GM18508 (cell line): ENCODE results near the gene CAPN14.

Source experiments
- ATAC-seq: cut with Tn5 transposase; IDR thresholded peaks from one replicate; pipeline ENCODE4 v1.9.1; 2021; ENCODE audit warnings: moderate number of reproducible peaks; ENCODE audit not compliant: insufficient read depth, unreplicated experiment

Gene CAPN14

DNA sequence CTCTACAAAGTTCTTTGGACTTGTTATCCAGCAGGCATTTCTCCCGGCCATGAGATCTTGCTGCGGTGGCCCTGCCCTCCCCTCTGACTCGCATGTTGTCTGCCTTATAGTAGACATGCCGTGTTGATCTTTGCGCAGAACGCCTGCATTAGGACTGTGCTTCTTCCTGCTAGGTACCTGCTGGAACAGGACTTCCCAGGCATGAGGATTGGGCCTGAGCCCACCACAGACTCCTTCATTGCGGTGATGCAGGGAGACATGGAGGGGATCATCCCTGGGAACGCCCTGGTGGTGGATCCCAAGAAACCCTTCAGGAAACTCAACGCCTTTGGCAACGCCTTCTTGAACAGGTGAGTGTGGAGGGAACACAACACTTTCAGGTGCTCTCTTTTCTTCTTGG lies 26.8 kb upstream of the CAPN14 start:
- ATAC-seq: no peak

DNA sequence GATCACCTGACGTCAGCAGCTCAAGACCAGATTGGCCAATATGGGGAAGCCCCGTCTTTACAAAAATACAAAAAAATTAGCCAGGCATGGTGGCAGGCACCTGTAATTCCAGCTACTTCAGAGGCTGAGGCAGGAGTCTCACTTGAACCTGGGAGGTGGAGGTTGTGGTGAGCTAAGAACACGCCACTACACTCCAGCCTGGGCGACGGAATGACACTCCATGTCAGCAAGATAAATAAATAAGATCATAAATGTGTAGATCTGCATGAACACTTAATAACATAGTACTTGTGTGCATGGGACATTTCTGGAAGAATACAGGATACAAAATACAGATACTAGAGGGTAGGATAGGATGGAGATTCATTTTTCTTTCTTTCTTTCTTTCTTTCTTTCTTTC lies 25.7 kb upstream of the CAPN14 start:
- no peak for ATAC-seq

DNA sequence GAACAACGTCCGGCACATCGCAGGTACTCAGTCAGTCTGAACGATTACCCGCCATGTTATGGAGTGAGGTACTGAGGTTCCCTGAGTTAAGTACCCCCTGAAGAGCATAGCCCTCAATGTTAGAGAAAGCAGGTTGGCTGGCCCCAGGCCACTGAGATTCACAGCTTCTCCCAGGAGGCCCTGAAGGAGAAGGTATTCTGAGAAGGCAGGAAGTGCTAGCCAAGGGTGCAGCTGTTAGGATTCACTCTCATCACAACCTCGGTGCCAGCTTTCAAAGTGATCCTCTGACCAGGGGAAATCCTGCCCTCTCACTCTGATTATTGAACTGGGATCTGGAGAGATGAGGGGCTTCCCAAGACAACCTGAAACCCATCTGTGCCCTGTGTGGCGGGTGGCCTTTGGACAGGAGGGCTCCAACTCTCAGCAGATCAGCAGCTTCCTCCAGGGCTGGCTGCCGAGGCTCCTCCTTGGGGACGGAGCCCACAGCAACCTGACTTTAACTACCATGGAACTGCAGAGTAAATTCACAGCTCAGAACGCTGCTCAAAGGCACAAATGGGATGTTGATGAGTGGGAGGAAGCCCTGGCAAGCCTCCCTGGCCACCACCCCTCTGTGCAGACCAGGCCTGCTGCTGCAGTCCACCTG lies 24.4 kb upstream of the CAPN14 start:
- ATAC-seq: no peak

DNA sequence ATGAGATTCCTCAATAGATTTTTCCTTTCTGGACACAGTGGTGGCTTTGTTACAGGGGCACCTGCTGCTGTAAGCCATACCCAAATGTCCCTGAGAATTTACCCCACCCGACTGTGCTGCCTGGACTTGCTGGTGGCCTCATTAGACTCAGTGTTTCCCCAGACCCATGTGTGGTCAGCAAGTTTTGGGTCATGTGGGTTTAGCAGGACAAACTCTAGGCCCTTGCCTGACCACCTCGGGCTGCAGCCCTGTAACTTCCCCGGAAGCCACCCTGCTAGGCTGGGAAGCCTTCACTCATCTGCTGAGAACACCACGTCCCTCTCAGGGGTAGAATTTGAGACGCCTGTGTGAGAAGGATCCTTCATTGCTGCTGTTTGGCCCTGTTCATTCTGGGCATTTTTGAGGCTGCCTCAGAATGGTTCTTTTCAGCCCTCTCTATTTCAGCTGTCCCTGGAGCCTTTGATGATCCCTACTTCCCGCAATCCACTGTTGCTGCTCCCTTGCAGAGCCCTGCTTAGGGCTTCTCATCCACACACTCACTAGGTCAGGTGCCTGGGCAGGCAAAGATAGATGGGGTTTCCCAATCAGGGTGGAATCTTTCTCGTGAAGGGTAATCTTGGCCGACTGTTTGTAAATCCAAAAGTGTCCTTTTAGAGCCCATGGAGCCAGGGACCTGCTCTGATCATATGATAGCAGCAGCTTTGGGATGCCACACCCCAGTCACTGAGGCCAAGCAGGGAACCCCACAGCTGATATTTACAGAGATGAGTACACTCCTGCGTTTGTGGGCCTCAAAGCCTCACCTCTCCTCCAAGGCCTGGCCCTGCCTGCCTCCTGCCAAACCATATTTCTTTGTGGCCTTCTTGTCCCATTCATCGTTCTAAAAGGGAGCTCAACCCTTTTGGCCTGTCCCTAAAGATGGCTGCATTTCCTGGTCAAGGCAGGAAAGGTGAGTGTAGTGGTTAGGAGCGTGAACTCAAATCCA lies 23.4 kb upstream of the CAPN14 start:
- ATAC-seq: no peak

DNA sequence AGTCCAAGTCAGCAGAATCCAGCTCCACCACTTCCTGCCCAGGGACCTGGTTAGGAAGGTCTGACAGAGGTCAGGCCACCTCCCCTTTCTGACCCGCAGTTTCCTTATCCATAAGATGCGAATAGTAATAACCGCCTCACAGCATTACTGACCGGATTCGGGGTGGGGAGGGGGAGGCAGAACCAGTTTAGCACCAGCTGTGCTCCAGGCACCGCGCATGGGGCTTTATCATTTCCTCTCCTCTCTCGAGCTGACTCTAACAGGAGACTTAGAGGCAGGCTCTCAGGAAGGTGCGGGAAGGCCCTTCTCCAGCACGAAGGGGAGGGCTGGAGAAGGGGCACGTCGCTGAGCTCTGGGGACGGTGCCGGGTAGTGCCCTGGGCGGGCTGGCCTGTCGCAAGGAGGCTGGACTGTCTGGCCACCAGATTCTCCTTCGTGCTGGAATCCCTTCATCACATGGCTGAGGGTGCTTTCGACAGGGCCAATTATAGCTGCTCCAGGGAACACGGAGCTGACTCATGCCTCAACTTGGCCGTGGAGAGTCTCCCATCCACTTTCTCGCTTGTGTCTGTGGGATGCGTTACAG lies 22.4 kb upstream of the CAPN14 start:
- no peak for ATAC-seq

DNA sequence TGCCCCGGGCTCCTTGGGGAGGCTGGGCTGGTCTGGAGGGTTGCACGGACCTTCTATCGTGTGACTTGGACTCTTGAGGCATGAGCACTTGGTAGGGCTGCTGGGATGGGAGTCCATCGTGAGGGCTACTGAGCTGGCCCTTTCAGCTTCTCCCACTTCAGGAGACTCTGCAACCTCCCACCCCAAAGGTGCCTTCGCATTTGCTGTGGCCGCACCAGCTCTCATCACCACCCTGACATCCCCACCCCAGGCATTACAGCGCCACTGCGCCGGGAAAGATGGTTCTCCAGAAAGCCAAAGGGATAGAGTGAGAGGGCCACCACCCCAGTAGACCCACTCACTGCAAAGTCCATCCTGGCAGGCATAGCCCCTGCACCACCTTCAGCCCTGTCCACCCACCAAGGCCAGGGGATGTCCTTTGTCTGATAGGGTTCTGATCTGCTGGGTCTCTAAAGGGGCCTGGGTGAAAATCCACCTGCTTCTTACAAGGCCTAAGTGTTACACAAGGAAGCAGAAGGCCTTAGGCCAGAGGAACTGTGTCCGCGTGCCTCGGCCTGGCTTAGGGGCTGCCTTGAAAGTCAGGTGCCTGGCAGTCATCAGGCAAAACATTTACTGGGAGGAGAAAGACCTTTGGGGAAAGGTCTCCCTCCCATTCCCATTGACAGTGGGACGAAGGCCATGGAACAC lies 21.7 kb upstream of the CAPN14 start:
- ATAC-seq: no peak

DNA sequence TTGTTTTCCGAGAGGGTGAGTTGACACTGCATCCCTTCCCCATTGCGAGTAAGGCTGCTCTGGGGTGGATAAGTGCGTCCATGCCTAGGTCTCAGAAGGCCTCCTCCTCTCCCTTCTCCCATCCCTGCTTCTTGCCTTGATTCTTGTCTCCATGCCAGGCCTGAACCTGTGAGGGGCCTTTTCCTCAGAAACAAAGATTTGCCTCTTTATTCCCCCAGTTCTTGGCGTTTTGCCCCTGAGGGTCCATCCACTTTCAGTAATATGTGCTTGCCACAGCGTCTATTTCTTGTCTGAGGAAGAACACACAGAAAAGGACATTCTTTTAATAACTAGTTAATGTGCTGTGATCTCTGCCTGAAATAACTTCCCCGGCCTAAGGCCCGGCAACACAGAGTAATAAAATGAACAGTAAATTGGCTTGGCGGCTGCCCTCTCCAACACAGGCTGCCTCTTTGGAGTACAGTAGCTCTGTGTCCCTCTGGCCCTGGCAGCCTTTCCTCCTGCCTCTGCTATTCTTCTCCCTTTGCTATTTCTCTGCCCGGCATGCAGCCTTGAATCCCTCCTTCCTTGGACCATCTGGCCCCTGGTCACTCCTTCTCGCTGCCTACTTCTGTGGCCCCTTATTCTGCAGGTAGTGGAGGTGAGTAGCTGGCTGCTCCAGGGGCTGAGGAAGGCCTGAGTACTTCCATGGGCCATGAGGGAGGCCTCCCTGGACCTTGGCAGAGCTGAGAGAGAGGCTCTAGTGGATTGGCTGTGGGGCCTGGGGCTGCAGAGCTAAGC lies 21.0 kb upstream of the CAPN14 start:
- ATAC-seq: no peak

DNA sequence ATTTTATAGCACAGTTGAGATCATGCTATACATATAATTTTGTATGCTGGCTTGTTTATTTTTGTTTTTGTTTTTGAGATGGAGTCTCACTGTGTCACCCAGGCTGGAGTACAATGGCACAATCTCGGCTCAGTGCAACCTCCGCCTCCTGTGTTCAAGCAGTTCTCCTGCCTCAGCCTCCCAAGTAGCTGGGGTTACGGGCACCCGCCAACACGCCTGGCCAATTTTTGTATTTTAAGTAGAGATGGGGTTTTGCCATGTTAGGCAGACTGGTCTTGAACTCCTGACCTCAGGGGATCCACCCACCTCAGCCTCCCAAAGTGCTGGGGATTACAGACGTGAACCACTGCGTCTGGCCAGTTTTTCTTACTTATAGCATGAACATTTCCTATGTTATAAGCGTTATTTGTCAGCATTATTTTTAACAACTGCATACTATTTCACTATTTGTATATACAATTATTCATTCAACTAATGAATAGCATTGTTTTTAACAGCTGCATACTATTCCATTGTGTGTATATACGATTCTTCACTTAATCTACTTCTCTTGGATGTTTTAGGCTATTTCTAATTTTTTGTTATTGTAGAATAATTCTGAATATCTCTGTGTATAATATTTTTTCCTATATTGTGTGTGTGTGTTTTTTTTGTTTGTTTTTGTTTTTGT lies 20.2 kb upstream of the CAPN14 start:
- ATAC-seq: no peak

DNA sequence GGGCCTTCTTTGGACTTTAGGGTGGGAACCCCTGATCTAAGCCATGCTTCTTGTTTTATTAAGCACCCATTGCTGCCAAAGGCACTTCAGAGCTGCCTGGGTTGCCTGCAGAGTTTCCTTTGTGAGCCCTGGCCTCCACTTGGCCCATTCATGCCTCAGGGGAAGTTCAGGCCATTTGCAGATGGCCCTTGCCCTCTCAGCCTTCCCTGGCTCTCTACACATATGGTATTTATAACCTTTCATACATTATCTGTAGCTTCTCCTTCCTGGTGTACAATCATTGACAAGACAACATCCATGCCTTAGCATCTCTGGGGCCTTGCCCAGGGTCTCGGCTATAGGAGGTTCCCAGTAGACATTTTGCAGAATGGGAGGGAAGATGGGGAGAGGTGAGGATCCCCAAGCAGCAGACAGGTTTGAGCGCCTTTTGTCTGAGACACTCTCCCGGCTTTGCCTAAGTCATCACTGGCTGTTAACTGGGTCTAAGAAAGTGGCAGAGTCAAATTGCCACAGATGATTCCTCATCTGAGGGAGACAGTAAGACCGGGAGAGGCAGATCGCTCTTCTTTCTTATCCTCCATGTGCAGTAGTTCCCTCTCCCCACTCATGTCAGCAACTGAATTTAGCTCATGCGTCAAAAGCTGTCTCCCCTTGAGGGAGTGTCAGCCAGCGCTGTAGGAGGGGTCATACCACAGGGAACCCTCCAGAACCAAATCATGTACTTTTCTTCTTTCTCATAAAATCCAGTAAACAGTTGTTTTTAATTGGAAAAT lies 19.3 kb upstream of the CAPN14 start:
- no peak for ATAC-seq

DNA sequence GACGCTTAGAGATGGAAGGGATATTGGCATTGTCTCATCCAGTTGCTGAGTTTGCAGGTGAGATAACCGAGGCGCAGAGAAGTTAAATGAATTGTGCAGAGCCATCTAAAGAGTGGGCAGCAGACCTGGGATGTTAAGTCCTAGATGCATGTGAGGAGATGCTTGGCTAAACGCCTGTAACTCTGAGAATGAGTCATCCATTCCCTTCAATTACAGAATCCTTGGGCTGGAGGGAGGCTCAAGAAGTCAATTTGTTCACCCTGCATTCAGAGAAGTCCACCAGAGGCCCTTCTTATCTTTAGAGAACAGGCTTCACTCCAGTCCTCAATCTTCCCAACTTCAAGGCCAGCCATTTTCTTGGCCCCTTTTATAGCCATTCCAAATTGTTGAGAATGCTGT lies 18.2 kb upstream of the CAPN14 start:
- no peak for ATAC-seq

DNA sequence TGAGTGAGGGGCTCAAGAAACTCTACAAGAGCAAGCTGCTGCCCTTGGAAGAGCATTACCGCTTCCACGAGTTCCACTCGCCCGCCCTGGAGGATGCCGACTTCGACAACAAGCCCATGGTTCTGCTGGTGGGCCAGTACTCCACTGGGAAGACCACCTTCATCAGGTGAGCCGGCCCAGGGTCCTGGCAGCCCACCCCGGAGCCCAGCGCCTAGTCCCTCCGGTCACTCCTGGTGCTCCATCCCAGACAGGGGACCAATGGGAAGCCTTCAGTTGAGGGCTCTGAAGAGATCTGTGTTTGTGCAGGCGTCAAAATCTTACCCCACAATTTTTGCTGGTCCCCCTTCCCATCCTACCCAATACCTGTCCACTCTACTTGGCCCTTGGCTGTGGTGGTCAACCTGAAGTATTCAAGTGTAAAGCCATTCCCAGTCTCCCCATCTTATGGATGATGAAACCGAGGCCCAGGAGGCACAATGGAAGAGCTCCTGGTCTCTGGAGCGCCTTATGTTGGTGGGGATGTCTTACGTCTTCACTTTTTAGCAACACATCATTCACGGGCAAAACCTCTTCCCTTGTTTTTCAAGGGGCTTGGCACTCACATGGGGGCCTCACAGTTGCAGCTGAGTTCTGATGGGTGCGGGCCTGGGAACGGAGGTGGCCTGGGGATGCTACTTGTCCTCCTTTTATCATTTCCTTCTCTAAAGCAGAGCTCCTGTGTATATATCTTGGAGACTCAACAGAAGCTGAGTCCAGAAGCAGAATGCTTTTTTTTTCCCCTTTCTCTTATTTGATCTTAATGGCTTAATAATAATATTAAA lies 17.6 kb upstream of the CAPN14 start:
- ATAC-seq: no peak

DNA sequence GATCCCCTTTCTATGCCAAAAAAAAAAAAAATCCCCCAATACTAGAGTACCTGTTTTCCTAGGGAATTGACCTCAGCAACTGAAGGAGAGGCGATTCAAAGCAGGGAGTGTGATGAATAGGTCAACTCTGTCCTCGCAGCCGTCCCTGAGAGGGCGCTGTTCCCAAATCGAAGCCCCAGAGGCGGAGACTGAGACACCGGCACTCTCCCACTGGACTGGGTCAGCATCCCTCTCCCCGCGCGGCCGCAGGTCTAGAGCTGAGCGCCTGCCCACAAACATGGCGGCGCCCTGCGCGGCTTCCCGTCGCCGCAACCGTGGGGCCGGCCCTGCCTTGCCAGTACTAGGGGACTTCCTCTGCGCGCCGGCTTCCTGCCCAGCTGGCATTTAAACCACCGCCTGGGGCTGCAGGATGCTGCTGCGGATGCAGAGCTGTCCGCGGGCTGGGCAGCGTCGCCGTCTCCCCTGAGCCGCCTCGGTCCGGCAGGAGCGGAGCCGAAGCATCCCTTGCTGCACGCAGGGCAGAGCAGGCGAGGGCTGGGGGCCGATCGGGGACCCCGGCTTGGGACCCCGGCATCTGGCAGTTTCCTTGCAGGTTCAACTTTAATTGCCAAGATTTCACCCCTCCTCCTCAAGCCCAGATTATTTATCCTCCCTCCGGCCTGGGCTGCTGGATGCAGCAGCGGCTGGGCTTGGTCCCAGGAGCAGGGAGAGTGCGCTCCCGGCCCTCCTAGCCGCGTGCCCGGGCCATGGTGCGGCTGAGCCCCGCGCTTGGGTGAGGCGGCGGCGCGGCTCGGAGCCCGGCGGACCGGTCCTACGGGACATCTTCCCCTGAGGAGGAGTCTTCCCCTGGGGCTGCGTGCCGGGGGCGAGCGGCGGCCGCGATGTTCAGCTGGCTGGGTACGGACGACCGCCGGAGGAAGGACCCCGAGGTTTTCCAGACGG lies 16.7 kb upstream of the CAPN14 start, which contains the start of gene EHD3:
Gene EHD3, plus strand, starts transcription at position 412 of the 942 bp plus-strand sequence. Its CDS starts 470 bp downstream, at position 882.
- ATAC-seq: peak; percentile 80

DNA sequence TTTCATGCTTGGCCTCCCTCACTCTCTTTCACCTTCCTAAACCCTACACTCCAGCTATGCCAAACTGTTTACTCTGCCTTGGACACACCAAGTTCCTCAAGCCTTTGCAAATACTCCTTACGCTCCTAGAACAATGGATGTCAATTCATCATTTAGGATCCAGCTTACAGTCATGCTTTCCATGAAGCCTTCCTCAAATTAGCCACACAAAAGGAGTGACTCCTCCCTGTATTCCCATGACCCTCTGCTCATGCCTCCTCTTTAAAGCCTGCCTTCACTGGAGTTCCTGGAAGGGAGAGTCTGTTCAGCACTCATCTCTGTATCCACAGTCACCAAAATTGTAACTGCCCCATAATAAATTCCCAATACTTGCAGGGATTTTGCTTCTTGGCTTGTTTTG lies 15.9 kb upstream of the CAPN14 start:
- no peak for ATAC-seq

DNA sequence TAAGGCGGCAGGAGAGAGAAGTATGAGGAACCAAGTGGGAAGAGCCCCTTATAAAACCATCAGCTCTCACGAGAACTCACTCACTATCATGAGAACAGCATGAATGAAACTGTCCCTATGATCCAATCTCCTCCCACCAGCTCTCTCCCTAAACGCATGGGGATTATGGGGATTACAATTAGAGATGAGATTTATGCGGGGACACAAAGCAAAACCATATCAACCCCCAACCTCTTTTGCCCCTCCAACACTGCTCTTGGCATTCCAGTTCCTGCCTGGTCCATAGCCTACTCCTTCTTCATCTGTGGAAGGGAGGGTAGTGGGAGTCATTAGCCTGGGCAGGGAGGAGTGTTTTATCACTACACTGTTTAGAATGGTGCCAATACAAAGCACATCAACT lies 15.3 kb upstream of the CAPN14 start:
- ATAC-seq: no peak

DNA sequence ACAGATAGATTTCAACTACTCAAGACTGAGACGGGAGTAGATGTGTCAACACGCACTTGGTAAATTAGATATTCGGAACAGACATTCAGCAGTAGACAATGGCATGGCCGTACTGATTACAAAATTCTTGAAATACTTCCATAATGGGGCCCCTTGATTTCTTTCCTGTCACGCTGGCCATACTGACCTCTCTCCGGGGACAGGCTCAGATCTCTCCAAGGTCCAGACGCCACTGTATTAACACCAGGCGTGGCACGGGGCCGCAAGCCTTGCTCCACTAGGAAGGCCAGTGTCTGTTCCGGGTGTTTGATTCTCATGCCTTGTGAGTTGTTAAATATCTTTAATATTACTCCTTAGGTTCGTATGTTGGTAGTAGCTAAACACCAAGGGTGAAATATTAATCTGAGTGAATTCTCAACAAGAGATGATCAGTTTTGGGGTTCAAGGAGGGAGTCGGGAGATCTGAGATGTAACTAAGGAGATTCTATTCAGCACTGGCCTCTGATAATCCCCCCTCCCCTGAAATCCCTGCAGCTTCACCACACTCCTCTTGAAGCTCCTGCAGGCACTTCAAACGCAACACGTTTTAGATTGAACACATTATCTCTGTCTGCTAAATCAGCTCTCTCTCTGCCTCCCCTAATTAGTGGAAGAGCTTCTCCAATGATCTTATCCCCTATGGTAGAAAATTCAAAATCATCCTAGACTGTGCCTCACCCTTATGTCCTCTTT lies 14.4 kb upstream of the CAPN14 start:
- ATAC-seq: no peak

DNA sequence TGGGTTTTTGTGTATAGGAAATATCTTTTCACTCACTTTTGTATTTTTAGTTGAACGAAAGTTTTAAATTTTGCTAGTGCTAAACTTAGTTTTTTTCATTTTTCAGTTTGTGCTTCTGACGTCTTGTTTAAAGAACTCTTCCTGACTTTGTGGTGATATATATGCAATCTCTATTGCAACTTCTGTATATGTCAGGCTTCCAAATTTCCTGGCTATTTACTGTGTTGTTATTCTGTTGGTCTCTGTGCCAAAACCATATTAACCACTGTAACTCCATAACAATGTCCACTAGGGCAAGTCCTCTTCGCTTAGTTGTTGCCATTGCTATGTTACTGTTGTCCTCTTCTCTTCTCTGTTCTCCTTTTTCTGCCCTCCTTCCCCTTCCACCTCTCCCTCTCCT lies 13.4 kb upstream of the CAPN14 start:
- no peak for ATAC-seq
